ENCODE measurements around the gene SGMS1.

The SGMS1 gene

GRCh38 chr10:50423448-50423847 lies 200.3 kb downstream of the SGMS1 start:
- no peak for ATAC-seq
- TF ChIP-seq ZNF70 (CRISPR knock-in tag; IDR thresholded peaks at IDR 0.05), result no peak
- TF ChIP-seq ZFP30 (CRISPR knock-in tag; IDR thresholded peaks at IDR 0.05), result no peak
- TF ChIP-seq ZNF565 (CRISPR knock-in tag; conservative IDR thresholded peaks at IDR 0.05; ENCODE audit: low read depth), result no peak
- no peak for TF ChIP-seq PPARA (CRISPR knock-in tag; IDR thresholded peaks at IDR 0.05; ENCODE audit: borderline replicate concordance)
- no peak for TF ChIP-seq ZNF8 (CRISPR knock-in tag; IDR thresholded peaks at IDR 0.05)
- no peak for TF ChIP-seq ZC3H10 (CRISPR knock-in tag; IDR thresholded peaks at IDR 0.05)
- no peak for TF ChIP-seq BACH2 (CRISPR knock-in tag; IDR thresholded peaks at IDR 0.05; ENCODE audit: borderline replicate concordance)
- no peak for TF ChIP-seq SNAI2 (CRISPR knock-in tag; IDR thresholded peaks at IDR 0.05)
- no peak for TF ChIP-seq ZFP3 (CRISPR knock-in tag; IDR thresholded peaks at IDR 0.05)
- no peak for TF ChIP-seq CSRNP3 (CRISPR knock-in tag; IDR thresholded peaks at IDR 0.05)
- TF ChIP-seq PATZ1 (CRISPR knock-in tag; IDR thresholded peaks at IDR 0.05; ENCODE audit: borderline replicate concordance), result no peak
- TF ChIP-seq ARNTL (CRISPR knock-in tag; IDR thresholded peaks at IDR 0.05; ENCODE audit: borderline replicate concordance, low read depth), result no peak
- TF ChIP-seq TOX (CRISPR knock-in tag; IDR thresholded peaks at IDR 0.05; ENCODE audit: borderline replicate concordance), result no peak
- no peak for TF ChIP-seq RARB (CRISPR knock-in tag; IDR thresholded peaks at IDR 0.05)
- TF ChIP-seq ISL1 (CRISPR knock-in tag; IDR thresholded peaks at IDR 0.05), result no peak
- TF ChIP-seq CREB5 (CRISPR knock-in tag; IDR thresholded peaks at IDR 0.05; ENCODE audit: low read depth), result no peak
- TF ChIP-seq POU6F1 (CRISPR knock-in tag; IDR thresholded peaks at IDR 0.05; ENCODE audit: borderline replicate concordance, low read depth), result no peak
- TF ChIP-seq TSHZ2 (CRISPR knock-in tag; IDR thresholded peaks at IDR 0.05), result no peak

GRCh38 chr10:50422259-50422658 lies 201.5 kb downstream of the SGMS1 start:
- ATAC-seq, result no peak
- no peak for TF ChIP-seq CSDC2 (CRISPR knock-in tag; IDR thresholded peaks at IDR 0.05)
- no peak for TF ChIP-seq PPARA (CRISPR knock-in tag; IDR thresholded peaks at IDR 0.05; ENCODE audit: borderline replicate concordance)
- TF ChIP-seq TSHZ2 (CRISPR knock-in tag; IDR thresholded peaks at IDR 0.05), result no peak
- TF ChIP-seq ZFP30 (CRISPR knock-in tag; IDR thresholded peaks at IDR 0.05), result no peak
- no peak for TF ChIP-seq PATZ1 (CRISPR knock-in tag; IDR thresholded peaks at IDR 0.05; ENCODE audit: borderline replicate concordance)
- no peak for TF ChIP-seq ZNF8 (CRISPR knock-in tag; IDR thresholded peaks at IDR 0.05)
- no peak for TF ChIP-seq ZNF565 (CRISPR knock-in tag; conservative IDR thresholded peaks at IDR 0.05; ENCODE audit: low read depth)
- no peak for TF ChIP-seq TCF4 (CRISPR knock-in tag; IDR thresholded peaks at IDR 0.05; ENCODE audit: borderline replicate concordance)
- no peak for TF ChIP-seq POU6F1 (CRISPR knock-in tag; IDR thresholded peaks at IDR 0.05; ENCODE audit: borderline replicate concordance, low read depth)
- TF ChIP-seq ESRRG (CRISPR knock-in tag; IDR thresholded peaks at IDR 0.05), result no peak
- no peak for TF ChIP-seq TOX (CRISPR knock-in tag; IDR thresholded peaks at IDR 0.05; ENCODE audit: borderline replicate concordance)
- no peak for TF ChIP-seq CSRNP3 (CRISPR knock-in tag; IDR thresholded peaks at IDR 0.05)
- no peak for TF ChIP-seq SNAI2 (CRISPR knock-in tag; IDR thresholded peaks at IDR 0.05)
- no peak for TF ChIP-seq ZFP3 (CRISPR knock-in tag; IDR thresholded peaks at IDR 0.05)
- TF ChIP-seq ISL1 (CRISPR knock-in tag; IDR thresholded peaks at IDR 0.05), result no peak

Data from SK-N-SH treated with all-trans-retinoic acid at 6 μM for 48 hours (cell line).